ENCODE measurements around the gene BUB1B.

GRCh38 chr15:40222131-40222530 lies 61.3 kb downstream of the BUB1B start:
- TF ChIP-seq EZH2 (IDR thresholded peaks at IDR 0.05; ENCODE audit: low read length, unreplicated experiment) (no peak), CTCF (conservative IDR thresholded peaks at IDR 0.05; ENCODE audit: low read depth, low read length) (no peak), EZH2phosphoT487 (IDR thresholded peaks at IDR 0.05; ENCODE audit: borderline replicate concordance, low read length) (no peak)

Measured in PC-3 (cell line).